Measurements from ENCODE around the gene ZNF410.

- TF ChIP-seq CTCF (IDR thresholded peaks at IDR 0.05): no peak
- TF ChIP-seq POLR2A (IDR thresholded peaks at IDR 0.05): no peak
Measured at GRCh38 chr14:73961192-73961591, 74.5 kb downstream of the ZNF410 start.

All from thyroid gland (tissue), 4 donors.